ENCODE data around the gene SHOC1. TPM values are rescaled to one million over a fixed set of nuclear protein-coding genes. Genes with fewer than 3 reads are reported as not detected.

The SHOC1 gene
- total RNA-seq, 6 experiments from 2014 or later = not detected

DNA sequence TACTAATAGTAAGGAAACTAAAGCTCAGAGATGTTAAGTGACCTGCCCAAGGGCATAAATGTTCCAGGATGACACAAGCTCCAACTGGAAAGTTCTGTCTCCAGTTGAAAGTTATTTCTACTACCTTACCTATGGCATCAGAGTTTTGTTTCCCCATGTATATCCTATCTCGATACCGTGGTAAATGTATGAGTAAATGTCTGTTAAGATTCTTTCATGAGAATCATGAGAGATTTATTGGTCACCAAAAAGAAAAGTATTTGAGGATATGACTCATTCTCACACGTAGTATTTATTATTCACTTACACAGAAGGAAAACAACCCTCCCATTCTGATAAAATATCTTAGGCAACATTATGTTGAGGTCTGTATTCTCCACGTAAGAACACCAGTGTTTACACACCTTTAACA lies 11.1 kb upstream of the SHOC1 start:
- H3K27me3 Mint-ChIP-seq (ENCODE audit: insufficient read depth) = peaks cover 1% of the 10 kb centered on the region; the same call in 1 of the 2 replicates
- no peak for TF ChIP-seq CTCF (IDR thresholded peaks at IDR 0.05)
- peak; percentile 45 for DNase-seq
- peaks cover 19% of the 10 kb centered on the region for H3K4me1 Mint-ChIP-seq (ENCODE audit: low read depth)
- no peak overlapping the region; the same call in 1 of the 2 replicates for H3K4me3 Mint-ChIP-seq
- H3K27ac Mint-ChIP-seq = peak overlapping the region; percentile 58; the same call in 1 of the 2 replicates
- no peaks in the 10 kb centered on the region for H3K9me3 Mint-ChIP-seq
- H3K36me3 Mint-ChIP-seq (ENCODE audit: low read depth) = 0 out of 2 replicates have a peak, but pooled peaks cover 4% of the 10 kb centered on the region

DNA sequence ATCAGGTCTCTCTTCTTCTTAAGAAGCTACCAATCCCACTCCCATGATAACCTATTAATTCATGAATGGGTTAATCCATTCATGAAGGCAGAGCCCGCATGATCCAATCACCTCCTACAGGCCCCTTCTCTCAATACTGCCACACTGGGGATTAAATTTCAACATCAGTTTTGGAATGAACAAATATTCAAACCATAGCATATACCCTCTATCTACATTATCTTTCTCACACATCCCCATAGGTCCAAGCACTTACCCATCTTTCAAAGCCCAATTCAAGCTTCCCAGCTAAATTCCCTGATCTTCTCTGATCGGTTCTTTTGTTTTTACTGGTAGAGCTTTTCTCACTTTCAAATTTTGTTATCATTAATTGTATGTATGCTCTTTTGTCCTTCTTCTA lies 10.5 kb upstream of the SHOC1 start:
- no peak for TF ChIP-seq CTCF (IDR thresholded peaks at IDR 0.05)
- peak overlapping the region; percentile 58; the same call in 1 of the 2 replicates for H3K27ac Mint-ChIP-seq
- H3K4me1 Mint-ChIP-seq (ENCODE audit: low read depth) = peaks cover 19% of the 10 kb centered on the region
- H3K36me3 Mint-ChIP-seq (ENCODE audit: low read depth) = 0 out of 2 replicates have a peak, but pooled peaks cover 4% of the 10 kb centered on the region
- no peak overlapping the region; the same call in 1 of the 2 replicates for H3K4me3 Mint-ChIP-seq
- H3K27me3 Mint-ChIP-seq (ENCODE audit: insufficient read depth) = no peaks in the 10 kb centered on the region
- no peaks in the 10 kb centered on the region for H3K9me3 Mint-ChIP-seq
- no peak for DNase-seq

DNA sequence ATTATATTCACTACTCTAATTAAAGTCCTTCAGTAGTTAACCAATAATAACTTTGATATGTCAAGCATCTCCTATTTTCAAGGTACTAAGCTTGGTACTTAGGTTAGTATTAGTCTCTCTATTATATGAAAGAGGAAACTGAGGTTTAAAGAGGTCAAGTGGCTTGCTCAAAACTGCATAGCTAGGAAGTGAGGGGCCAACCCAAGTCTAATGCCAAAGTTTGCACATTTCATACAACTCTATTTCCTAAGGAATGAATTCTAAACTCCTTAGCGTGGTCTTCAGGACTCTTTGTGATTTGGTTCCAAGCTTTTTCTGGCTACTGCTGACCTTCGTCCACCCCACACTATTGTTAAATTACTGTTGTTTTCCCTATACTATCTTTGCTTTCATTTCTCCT lies 9.9 kb upstream of the SHOC1 start:
- no peak overlapping the region for H3K4me3 Mint-ChIP-seq
- no peaks in the 10 kb centered on the region for H3K27me3 Mint-ChIP-seq (ENCODE audit: insufficient read depth)
- no peak for TF ChIP-seq CTCF (IDR thresholded peaks at IDR 0.05)
- 0 out of 2 replicates have a peak, but pooled peaks cover 4% of the 10 kb centered on the region for H3K36me3 Mint-ChIP-seq (ENCODE audit: low read depth)
- no peak overlapping the region for H3K27ac Mint-ChIP-seq
- H3K4me1 Mint-ChIP-seq (ENCODE audit: low read depth) = peaks cover 19% of the 10 kb centered on the region
- H3K9me3 Mint-ChIP-seq = no peaks in the 10 kb centered on the region
- DNase-seq = no peak

- H3K4me1 Mint-ChIP-seq (ENCODE audit: low read depth) = peaks cover 25% of the 10 kb centered on the region
- 0 out of 2 replicates have a peak, but pooled peaks cover 4% of the 10 kb centered on the region for H3K36me3 Mint-ChIP-seq (ENCODE audit: low read depth)
- H3K27ac Mint-ChIP-seq = no peak overlapping the region
- H3K9me3 Mint-ChIP-seq = no peaks in the 10 kb centered on the region
- no peak overlapping the region for H3K4me3 Mint-ChIP-seq
- DNase-seq = no peak
- H3K27me3 Mint-ChIP-seq (ENCODE audit: insufficient read depth) = no peaks in the 10 kb centered on the region
- no peak for TF ChIP-seq CTCF (IDR thresholded peaks at IDR 0.05)
Observed at GRCh38 chr9:111803924-111804323, 9.2 kb upstream of the SHOC1 start.

DNA sequence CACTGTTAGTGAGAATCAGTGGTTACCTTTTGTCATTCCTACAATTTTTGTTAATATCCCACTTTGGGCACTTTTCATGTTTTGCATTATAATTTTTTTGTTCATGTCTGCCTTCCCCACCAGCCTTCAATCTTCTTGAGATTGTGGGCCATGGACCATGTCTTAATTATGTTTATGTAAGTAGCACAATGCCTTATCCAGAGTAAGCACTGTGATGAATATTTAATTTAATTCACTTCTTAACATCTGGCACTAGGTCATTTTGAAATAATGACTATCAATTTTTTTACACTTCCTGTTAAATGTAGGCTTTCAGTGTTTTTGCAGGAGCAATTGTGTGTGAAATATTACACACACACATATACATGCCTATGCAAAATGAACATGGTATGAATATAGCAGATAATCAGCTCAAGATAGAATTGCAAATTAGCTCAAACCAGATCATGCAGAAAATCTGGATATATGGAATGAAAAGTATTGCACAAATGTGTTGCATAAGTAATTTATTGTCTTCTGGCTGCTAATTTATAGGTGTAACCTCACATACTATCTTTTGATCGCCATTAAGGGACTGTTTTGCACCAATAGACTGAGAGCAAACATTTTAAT lies 5.3 kb upstream of the SHOC1 start:
- Mint-ChIP-seq H3K27me3 (ENCODE audit: insufficient read depth) (no peaks in the 10 kb centered on the region), H3K36me3 (ENCODE audit: low read depth) (no peaks in the 10 kb centered on the region), H3K9me3 (no peaks in the 10 kb centered on the region), H3K4me1 (ENCODE audit: low read depth) (peaks cover 8% of the 10 kb centered on the region), H3K27ac (no peak overlapping the region), H3K4me3 (no peak overlapping the region)
- no peak for TF ChIP-seq CTCF (IDR thresholded peaks at IDR 0.05)
- DNase-seq = no peak

Measured in HFFc6 (cell line).